Mucosa of descending colon (tissue), 3 donors: Measurements from ENCODE around the gene ARL5B. TPM values are rescaled to one million over a fixed set of nuclear protein-coding genes. Genes with fewer than 3 reads are reported as not detected.

ENCODE experiments used
- ATAC-seq: fragments of 200-7000 bp; cut with Tn5 transposase; one replicate; pipeline ENCODE4 v1.9.1; 2020; ENCODE audit warnings: mild to moderate bottlenecking, moderate library complexity
- DNase-seq, 3 donors: peaks; one replicate each; pipeline ENCODE4 v3.0.0-alpha.2; 2020
- H3K36me3 ChIP-seq: fragments of 200-600 bp; one replicate; pipeline ENCODE4 v1.8.0; 2021; ENCODE audit warnings: low read depth, mild to moderate bottlenecking
- H3K4me1 ChIP-seq: fragments of 200-600 bp; one replicate; pipeline ENCODE4 v1.8.0; 2021; ENCODE audit warnings: low read depth, mild to moderate bottlenecking
- H3K4me3 ChIP-seq: fragments of 200-600 bp; one replicate; pipeline ENCODE4 v1.8.0; 2021; ENCODE audit warnings: mild to moderate bottlenecking
- H3K9me3 ChIP-seq: fragments of 200-600 bp; one replicate; pipeline ENCODE4 v1.8.0; 2021; ENCODE audit warnings: mild to moderate bottlenecking
- intact Hi-C, 2 donors: fragments of 100-400 bp; cut with DNase I in 1 of 2; cut with micrococcal nuclease in 1 of 2; formaldehyde crosslinking; loops; one replicate each; pipeline versions ENCODE4 v1.11.0 to v1.11.1; 2022; cut with DNase I, micrococcal nuclease
- total RNA-seq, 3 donors: library from RNA; stranded (reverse); fragmentation: NEBNext Ultra II Directional in 2 of 3; extraction: Animal tissue kit (Norgen Biotek cat#: 25700) in 2 of 3; gene quantifications; one replicate each; pipeline versions ENCODE4 v1.2.1 to v1.2.4, GENCODE V29; 2021 to 2023
- TF ChIP-seq, protein P1 (sequence below): fragments of 200-600 bp; IDR thresholded peaks from one replicate; pipeline ENCODE4 v1.8.0; 2022; ENCODE audit warnings: antibody characterized with exemption, mild to moderate bottlenecking
- donor health status: DM: no; HTN: no; CAD: no; lungs with moderate emphysema.
- donor health status: DM: no; HTN: no; CAD: no.
- donor health status: DM: no; HTN: yes; CAD: no.

ARL5B gene
- total RNA-seq, 3 donors from 2014 or later = 13.8 to 19.3 (median 14.5) TPM

GRCh38 chr10:18653112-18653511 lies 6.1 kb upstream of the ARL5B start:
- Histone ChIP-seq H3K4me3 (no peak overlapping the region), H3K4me1 (peaks cover 9% of the 10 kb centered on the region), H3K36me3 (no peaks in the 10 kb centered on the region), H3K9me3 (no peaks in the 10 kb centered on the region)
- TF ChIP-seq, protein P1, sequence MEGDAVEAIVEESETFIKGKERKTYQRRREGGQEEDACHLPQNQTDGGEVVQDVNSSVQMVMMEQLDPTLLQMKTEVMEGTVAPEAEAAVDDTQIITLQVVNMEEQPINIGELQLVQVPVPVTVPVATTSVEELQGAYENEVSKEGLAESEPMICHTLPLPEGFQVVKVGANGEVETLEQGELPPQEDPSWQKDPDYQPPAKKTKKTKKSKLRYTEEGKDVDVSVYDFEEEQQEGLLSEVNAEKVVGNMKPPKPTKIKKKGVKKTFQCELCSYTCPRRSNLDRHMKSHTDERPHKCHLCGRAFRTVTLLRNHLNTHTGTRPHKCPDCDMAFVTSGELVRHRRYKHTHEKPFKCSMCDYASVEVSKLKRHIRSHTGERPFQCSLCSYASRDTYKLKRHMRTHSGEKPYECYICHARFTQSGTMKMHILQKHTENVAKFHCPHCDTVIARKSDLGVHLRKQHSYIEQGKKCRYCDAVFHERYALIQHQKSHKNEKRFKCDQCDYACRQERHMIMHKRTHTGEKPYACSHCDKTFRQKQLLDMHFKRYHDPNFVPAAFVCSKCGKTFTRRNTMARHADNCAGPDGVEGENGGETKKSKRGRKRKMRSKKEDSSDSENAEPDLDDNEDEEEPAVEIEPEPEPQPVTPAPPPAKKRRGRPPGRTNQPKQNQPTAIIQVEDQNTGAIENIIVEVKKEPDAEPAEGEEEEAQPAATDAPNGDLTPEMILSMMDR = no peak
- intact Hi-C loops = no loop called here
- no peak for DNase-seq
- ATAC-seq = no peak

DNA sequence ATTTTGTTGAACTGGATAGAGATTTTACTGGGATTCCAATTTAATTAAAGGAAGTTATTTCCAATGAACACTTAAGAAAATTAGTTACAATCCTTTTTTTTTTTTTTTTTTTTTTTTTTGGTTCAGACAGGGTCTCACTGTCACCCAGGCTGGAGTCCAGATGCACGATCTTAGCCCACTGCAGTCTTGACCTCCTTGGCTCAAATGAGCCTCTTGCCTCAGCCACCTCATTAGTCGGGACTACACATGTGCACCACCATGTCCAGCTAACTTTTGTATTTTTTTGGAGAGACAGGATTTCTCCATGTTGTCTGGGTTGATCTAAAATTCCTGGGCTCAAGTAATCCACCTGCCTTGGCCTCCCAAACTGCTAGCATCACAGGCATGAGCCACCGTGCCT lies 2.5 kb upstream of the ARL5B start:
- DNase-seq (no peak), ATAC-seq (no peak)
- Histone ChIP-seq H3K9me3 (no peaks in the 10 kb centered on the region), H3K4me3 (no peak overlapping the region), H3K36me3 (no peaks in the 10 kb centered on the region), H3K4me1 (peaks cover 15% of the 10 kb centered on the region)
- intact Hi-C loops = no loop called here
- TF ChIP-seq, protein P1 = no peak

- peak overlapping the region; percentile 89 for H3K4me3 ChIP-seq
- peak; percentile 27 for ATAC-seq
- TF ChIP-seq, protein P1 = no peak
- peaks cover 22% of the 10 kb centered on the region for H3K4me1 ChIP-seq
- intact Hi-C loops = no loop called here
- H3K36me3 ChIP-seq = no peaks in the 10 kb centered on the region
- DNase-seq = peak in 2 of 3 donors; percentile 49 to 60
- H3K9me3 ChIP-seq = no peaks in the 10 kb centered on the region
These were observed 733 bp upstream of the ARL5B start for GRCh38 chr10:18658271-18659124.

DNA sequence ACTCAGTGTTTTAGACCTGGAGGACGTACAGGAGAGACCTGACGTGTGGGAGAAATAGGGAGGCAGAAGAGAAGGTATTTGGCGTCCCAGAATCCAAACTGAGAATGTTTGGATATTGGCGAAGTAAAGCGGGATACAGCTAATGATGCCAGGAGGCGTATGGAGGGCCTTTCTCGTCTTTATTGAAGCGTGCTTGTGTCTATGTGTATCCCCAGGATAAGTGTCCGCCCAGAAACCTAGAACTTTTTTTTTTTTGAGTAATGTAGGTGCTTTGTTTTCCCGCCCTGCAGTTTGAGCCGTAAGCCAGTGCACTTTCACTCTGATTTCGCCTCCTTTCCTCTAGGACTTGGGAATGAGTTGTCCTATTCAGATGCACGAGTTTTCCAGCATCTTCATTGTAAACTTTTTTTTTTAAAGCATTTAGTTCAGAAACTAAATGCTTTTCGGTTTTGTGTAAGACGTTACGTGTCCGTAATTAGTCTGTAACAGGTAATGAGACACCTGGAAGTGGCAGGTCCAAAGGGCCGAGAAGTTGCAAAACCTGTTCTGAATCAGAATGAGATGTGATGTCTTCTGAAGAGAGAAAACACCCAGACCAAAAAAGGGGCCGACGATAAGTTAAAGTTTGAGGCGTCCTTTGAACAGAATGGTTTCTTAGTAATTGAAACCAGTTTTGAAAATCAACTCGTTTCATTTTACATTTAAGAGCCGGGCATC lies 746 bp downstream of the ARL5B start:
- peak overlapping the region; percentile 89 for H3K4me3 ChIP-seq
- intact Hi-C loops = no loop called here
- DNase-seq (peak in 2 of 3 donors; percentile 44 to 87), ATAC-seq (peak; percentile 63)
- H3K9me3 ChIP-seq = no peaks in the 10 kb centered on the region
- peaks cover 22% of the 10 kb centered on the region for H3K4me1 ChIP-seq
- no peaks in the 10 kb centered on the region for H3K36me3 ChIP-seq
- TF ChIP-seq, protein P1 = no peak

GRCh38 chr10:18660816-18661431 lies 1.7 kb downstream of the ARL5B start:
- Histone ChIP-seq H3K9me3 (no peaks in the 10 kb centered on the region), H3K4me3 (no peak overlapping the region), H3K36me3 (no peaks in the 10 kb centered on the region), H3K4me1 (peaks cover 22% of the 10 kb centered on the region)
- TF ChIP-seq, protein P1 = no peak
- ATAC-seq (no peak), DNase-seq (peak in 2 of 3 donors; percentile 22 to 33)
- intact Hi-C loops = no loop called here
